Fibroblast of mammary gland (primary cell): ENCODE data around the gene IL4I1.
A peak's percentile ranks its signal among the peaks of the same experiment; 100 is the strongest.
"Not testable (repeated sequence)": the region's sequence is repeated elsewhere in the genome, so short reads cannot be mapped to it uniquely, and the experiment has no call there.

ENCODE experiments used
- DNase-seq: peaks from one replicate; pipeline ENCODE4 v3.0.0-alpha.2; 2010; ENCODE audit warnings: low read depth
- H3K4me3 ChIP-seq: 2 replicates; pipeline ENCODE4 v1.5.1; 2011; ENCODE audit warnings: low read depth, mild to moderate bottlenecking, low read length, moderate library complexity; ENCODE audit not compliant: control insufficient read depth
- TF ChIP-seq, protein P1 (sequence below): conservative IDR thresholded peaks from 2 replicates; pipeline ENCODE4 v1.5.1; 2011; ENCODE audit warnings: low read depth, low read length, inconsistent platforms; ENCODE audit not compliant: control insufficient read depth, insufficient read depth

Gene IL4I1

DNA sequence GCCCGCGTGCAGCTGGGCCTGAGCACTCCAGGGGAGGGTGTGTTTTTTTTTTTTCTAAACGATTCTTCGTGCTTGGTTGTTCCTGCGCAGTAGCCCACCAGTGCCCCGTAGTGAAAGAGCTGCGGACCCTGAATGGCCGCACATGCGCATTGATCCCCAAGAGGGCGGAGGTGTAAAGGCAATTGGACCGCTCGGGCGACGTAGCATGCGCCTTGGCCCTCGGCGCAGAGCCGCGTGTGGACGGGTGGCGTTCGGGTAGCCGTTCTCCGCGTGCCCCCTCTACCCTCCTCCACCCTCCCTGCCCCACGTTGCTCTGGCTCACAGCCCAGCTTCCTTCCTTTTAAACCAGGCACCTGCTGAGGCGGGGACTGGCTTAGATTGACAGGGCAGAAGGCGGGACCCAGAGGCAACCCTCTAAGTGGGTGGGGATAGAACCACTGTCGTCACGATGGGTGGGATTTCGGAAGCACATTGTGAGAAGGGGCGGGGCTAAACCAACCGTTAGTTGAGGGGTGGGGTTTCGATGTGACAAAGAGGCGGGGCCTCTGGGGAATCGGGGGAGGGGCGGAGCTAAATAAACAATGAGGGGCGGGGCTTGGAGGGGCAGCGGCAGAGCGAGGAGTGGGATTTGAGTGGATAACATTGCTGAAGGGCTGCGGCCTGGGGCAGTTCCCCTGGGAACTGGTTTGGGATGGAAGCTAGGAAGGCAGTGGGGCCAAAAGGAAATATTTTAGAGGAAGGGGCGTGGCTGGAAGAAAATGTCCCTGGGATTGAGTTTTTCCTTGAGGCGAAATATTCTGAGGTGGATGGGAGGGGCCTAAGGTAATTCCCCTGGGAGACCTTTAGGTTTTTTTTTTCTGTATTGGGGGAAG lies 33.2 kb upstream of the IL4I1 start:
- TF ChIP-seq, protein P1, sequence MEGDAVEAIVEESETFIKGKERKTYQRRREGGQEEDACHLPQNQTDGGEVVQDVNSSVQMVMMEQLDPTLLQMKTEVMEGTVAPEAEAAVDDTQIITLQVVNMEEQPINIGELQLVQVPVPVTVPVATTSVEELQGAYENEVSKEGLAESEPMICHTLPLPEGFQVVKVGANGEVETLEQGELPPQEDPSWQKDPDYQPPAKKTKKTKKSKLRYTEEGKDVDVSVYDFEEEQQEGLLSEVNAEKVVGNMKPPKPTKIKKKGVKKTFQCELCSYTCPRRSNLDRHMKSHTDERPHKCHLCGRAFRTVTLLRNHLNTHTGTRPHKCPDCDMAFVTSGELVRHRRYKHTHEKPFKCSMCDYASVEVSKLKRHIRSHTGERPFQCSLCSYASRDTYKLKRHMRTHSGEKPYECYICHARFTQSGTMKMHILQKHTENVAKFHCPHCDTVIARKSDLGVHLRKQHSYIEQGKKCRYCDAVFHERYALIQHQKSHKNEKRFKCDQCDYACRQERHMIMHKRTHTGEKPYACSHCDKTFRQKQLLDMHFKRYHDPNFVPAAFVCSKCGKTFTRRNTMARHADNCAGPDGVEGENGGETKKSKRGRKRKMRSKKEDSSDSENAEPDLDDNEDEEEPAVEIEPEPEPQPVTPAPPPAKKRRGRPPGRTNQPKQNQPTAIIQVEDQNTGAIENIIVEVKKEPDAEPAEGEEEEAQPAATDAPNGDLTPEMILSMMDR: no peak
- H3K4me3 ChIP-seq: peak overlapping the region; percentile 90
- peak; percentile 97 for DNase-seq

DNA sequence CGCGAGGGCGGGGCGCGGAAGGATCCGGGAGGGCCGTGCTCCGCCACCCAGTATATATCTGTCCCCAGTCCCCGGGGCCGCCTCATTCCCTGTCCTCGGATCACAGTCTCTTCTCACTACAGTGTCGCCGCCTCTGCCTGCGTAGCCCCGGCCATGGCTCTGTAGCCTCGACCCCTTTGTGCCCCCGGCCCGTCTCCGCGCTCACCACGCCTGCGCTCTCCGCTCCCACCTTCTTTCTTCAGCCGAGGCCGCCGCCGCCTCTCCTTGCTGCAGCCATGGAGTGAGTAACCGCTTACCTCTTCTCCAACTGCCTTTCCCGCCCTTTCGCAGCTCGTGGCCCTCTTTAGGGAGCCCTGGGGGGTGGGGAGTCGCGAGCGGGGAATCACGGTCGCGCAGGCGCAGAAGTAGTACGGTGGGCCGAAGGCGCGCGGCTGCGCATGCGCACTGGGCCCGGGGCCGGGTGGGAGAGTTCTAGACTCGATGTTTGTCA lies 32.5 kb upstream of the IL4I1 start, which contains the start of the genes ATF5 and NUP62:
ATF5 (plus strand) TSS at position 85 of the 490 bp plus-strand sequence. CDS start 1,646 bp downstream, outside the sequence.
NUP62 (minus strand) TSS at position 384 of the 490 bp plus-strand sequence. CDS start 19,697 bp downstream, outside the sequence.
- TF ChIP-seq, protein P1: no peak
- peak within 1 kb of the TSS; percentile 90 for H3K4me3 ChIP-seq
- DNase-seq: peak; percentile 78

DNA sequence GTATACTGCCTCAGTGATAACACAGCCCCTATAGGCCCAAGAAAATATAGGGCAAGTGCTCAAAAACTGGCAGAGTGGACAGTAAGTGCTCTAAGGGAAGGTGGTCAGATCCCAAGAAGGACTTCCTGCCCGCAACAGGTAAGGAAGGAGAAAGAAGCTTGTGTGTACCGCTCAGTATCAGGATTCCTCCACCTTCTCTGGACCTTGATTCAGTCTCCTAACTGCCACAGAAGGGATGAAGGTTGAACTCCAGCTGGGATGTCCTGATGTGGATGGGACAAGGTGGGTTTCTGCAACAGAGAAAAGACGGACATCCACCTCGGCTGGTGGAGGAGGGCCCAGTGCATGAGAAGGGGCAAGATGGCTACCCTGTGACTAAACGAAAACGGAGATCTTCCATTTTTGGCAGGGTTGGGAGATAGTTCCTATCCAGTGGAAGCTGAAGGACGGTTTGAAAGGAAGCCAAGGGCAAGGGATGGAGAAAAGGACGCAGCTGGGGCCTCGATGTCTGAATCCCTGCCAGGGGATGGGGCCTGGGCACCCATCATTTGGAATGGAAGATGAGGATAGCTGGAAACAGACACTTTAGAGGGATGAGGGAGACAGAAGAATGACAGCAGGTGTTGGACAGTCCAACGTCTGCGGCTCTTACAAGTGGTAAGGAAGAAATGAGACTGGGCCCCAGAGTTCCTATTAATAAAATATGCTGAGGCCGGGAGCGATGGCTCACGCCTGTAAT lies 31.0 kb upstream of the IL4I1 start:
- no peak for DNase-seq
- peak overlapping the region; percentile 16 for H3K4me3 ChIP-seq
- TF ChIP-seq, protein P1: no peak

DNA sequence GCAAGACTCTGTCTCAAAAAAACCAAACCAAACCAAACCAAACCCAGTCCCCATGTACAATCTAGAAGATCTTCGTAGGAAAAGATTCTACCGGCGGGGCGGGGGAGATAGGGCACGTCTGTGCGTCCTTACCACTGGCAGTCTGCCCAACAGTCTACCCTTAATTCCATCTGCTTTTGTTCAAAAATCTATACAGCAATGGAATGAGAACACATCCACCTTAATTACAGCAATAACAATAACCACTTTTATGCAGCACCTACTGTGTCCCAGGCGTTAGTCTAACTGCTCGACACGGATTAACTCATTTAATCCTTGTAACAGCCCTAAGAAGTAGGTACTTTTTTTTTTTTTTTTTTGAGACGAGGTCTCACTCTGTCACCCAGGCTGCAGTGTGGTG lies 29.8 kb upstream of the IL4I1 start:
- DNase-seq: no peak
- no peak overlapping the region for H3K4me3 ChIP-seq
- TF ChIP-seq, protein P1: no peak

DNA sequence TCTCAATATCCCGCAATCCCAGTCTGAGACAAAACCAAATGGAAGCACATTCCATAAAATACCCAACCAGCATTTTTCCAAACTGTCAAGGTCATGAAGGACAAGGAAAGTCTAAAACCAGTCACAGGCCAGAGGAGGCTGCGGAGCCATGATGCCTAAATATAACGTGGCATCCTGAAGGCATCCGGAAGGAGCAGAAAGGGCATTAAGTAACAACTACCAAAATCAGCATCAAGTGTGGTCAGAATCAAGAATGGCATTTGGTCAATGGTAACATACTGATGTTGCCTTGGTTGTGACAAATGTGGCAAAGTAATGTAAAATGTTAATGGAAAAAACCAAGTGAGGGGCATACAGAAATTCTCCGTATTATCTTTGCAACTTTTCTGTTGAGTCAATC lies 28.8 kb upstream of the IL4I1 start:
- no peak for DNase-seq
- TF ChIP-seq, protein P1: no peak
- no peak overlapping the region for H3K4me3 ChIP-seq

DNA sequence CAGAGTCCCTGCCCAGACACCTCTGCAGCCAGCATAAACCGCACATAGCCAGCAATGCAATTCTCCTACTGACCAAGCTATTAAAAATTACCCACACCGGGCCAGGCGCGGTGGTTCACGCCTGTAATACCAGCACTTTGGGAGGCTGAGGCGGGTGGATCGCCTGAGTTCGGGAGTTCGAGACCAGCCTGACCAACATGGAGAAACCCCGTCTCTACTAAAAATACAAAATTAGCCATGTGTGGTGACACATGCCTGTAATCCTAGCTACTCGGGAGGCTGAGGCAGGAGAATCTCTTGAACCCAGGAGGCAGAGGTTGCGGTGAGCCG lies 28.2 kb upstream of the IL4I1 start:
- DNase-seq, H3K4me3 ChIP-seq: not testable (repeated sequence)

DNA sequence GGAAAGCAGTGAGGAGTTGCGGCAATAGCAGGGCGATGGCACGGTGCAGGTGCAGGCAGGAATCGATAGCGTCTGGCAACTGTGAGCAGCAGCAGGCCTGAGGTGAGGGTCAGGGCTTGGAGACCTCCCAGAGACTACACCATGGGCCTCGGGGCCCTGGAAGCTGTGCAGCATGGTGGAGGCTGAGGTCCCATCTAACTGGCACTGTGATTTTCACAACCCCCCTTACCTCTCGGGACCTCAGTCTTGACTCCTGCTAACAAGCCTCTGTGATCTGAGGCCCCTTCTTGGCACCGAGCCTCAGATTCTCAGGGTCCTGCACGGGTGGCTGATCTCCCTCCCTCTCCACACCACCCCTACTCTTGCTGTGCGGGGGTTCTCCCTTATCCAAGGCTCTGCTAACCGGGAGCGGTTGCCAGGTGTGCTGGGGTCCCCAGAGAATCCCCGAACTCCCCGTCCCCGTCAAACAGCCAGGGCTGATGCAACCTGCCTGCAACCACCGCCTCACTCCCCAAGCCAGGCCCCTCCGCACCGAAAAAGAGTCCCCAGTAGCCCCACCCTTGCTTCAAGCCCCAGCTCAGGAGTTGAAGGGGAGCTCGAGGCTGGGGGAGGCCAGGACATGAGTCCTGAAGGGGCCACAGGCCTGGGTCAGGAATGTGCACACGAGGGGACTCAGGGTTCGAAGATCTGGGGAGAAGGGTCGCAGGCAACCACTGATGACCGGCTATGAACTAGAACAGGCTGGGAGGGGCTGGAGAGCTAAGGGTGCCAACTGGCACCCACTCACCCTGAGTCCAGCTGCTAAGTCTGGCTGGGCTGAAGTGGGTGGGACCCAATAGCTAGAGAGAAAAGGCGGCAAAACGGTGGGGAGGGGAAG lies 27.6 kb upstream of the IL4I1 start:
- TF ChIP-seq, protein P1: no peak
- no peak overlapping the region for H3K4me3 ChIP-seq
- DNase-seq: peak; percentile 31
